GM18519 (cell line): ENCODE results near the gene P2RY2.

ENCODE experiments used
- ATAC-seq: cut with Tn5 transposase; IDR thresholded peaks from one replicate; pipeline ENCODE4 v1.9.1; 2021; ENCODE audit warnings: mild to moderate bottlenecking, moderate library complexity; ENCODE audit not compliant: unreplicated experiment, low FRiP score

Gene P2RY2

GRCh38 chr11:73218106-73218829 is at the start of gene P2RY2:
TSS of gene P2RY2 (plus strand) at chr11:73218281. CDS start at chr11:73234160, 15,879 bp downstream.
- ATAC-seq, result no peak

GRCh38 chr11:73168925-73169579 is 49.0 kb upstream of the P2RY2 start:
- no peak for ATAC-seq

- no peak for ATAC-seq
Observed at GRCh38 chr11:73170140-73170539, 47.9 kb upstream of the P2RY2 start.

GRCh38 chr11:73171436-73172161 is 46.5 kb upstream of the P2RY2 start:
- no peak for ATAC-seq

GRCh38 chr11:73172992-73173656 is 45.0 kb upstream of the P2RY2 start:
- ATAC-seq, result no peak

GRCh38 chr11:73173755-73174494 is 44.2 kb upstream of the P2RY2 start:
- no peak for ATAC-seq

GRCh38 chr11:73174495-73174791 is 43.6 kb upstream of the P2RY2 start:
- ATAC-seq, result no peak

- ATAC-seq, result no peak
Observed at GRCh38 chr11:73175551-73176144, 42.4 kb upstream of the P2RY2 start.

GRCh38 chr11:73176145-73176873 is 41.8 kb upstream of the P2RY2 start:
- no peak for ATAC-seq

- ATAC-seq, result no peak
Observed at GRCh38 chr11:73176874-73177155, 41.3 kb upstream of the P2RY2 start.

- ATAC-seq, result no peak
Observed at GRCh38 chr11:73177380-73177777, 40.7 kb upstream of the P2RY2 start.

GRCh38 chr11:73177778-73178539 is 40.1 kb upstream of the P2RY2 start:
- no peak for ATAC-seq

GRCh38 chr11:73178681-73179080 is 39.4 kb upstream of the P2RY2 start:
- ATAC-seq, result no peak

GRCh38 chr11:73182824-73183321 is 35.2 kb upstream of the P2RY2 start:
- no peak for ATAC-seq

- ATAC-seq, result no peak
Observed at GRCh38 chr11:73184953-73185671, 33.0 kb upstream of the P2RY2 start.

- no peak for ATAC-seq
Observed at GRCh38 chr11:73185680-73186293, 32.3 kb upstream of the P2RY2 start.

GRCh38 chr11:73186294-73186850 is 31.7 kb upstream of the P2RY2 start:
- no peak for ATAC-seq
